Endothelial cell of umbilical vein (primary cell): Measurements from ENCODE around the gene ASCL5. TPM values are rescaled to one million over a fixed set of nuclear protein-coding genes. Genes with fewer than 3 reads are reported as not detected.

Experiments
- BruUV-seq: library from RNA; stranded (reverse); fragments of 400-500 nt; replicated peaks from 2 replicates; lab custom pipeline; 2021; lab: Mats Ljungman, UMichigan
- CTCF ChIA-PET: fragments of 300-600, 350-600 bp; sonication (Branson Sonifier 250); formaldehyde crosslinking; loops from one replicate; lab custom pipeline; 2021; ENCODE audit warnings: antibody characterized with exemption, inconsistent platforms; lab: Charles Lee
- POLR2A ChIA-PET: fragments of 300-600, 350-600 bp; sonication (Branson Sonifier 250); formaldehyde crosslinking; loops from one replicate; lab custom pipeline; 2021; ENCODE audit warnings: antibody characterized with exemption, inconsistent platforms; lab: Charles Lee
- DNase-seq: peaks from one replicate; pipeline ENCODE4 v3.0.0-alpha.2; 2011; ENCODE audit warnings: low read depth, low spot score
- FAIRE-seq: peaks from 2 replicates; lab custom pipeline; 2011; peaks lifted over from hg19 to GRCh38; lab: Jason Lieb, UNC
- H2AFZ ChIP-seq: 2 replicates; pipeline ENCODE4 v1.6.0; 2012; ENCODE audit warnings: low read depth, low read length, control low read depth, inconsistent platforms
- H3K27ac ChIP-seq: 2 replicates; pipeline ENCODE4 v1.5.1; 2011; ENCODE audit warnings: low read depth, mild to moderate bottlenecking, control low read depth, low read length, moderate library complexity; ENCODE audit not compliant: insufficient read depth
- H3K27me3 ChIP-seq, 2 experiments: 2 replicates each; pipeline versions ENCODE4 v1.6.0 to v1.6.1; 2011; ENCODE audit warnings: low read length in 2 of 2, mixed read lengths in 1 of 2; ENCODE audit not compliant: control insufficient read depth in 2 of 2, insufficient read depth in 2 of 2
- H3K36me3 ChIP-seq, 2 experiments: 2 replicates in 1 of 2; 3 replicates in 1 of 2; pipeline ENCODE4 v1.5.1; 2011; ENCODE audit warnings: low read length in 2 of 2, mild to moderate bottlenecking in 1 of 2, moderate library complexity in 1 of 2; ENCODE audit not compliant: control insufficient read depth in 2 of 2, insufficient read depth in 2 of 2; ENCODE audit errors: extremely low read depth in 1 of 2
- H3K4me1 ChIP-seq: 3 replicates; pipeline ENCODE4 v1.5.1; 2011; ENCODE audit warnings: mild to moderate bottlenecking, low read length; ENCODE audit not compliant: control insufficient read depth, insufficient read depth; ENCODE audit errors: extremely low read depth
- H3K4me2 ChIP-seq: 2 replicates; pipeline ENCODE4 v1.6.1; 2011; ENCODE audit warnings: low read length, control low read depth, mixed read lengths; ENCODE audit not compliant: insufficient read depth
- H3K4me3 ChIP-seq, 3 experiments: fragments of 200-600 bp in 1 of 3; sonication (generic), shearing (Covaris generic) in 1 of 3; replicated peaks in 1 of 3; 2 replicates each; pipeline ENCODE4 v1.5.1; 2011 to 2016; ENCODE audit warnings: control low read depth in 3 of 3, low read length in 3 of 3, mild to moderate bottlenecking in 2 of 3, inconsistent platforms in 1 of 3, low read depth in 1 of 3, moderate library complexity in 1 of 3; ENCODE audit not compliant: insufficient read depth in 1 of 3
- H3K79me2 ChIP-seq: 2 replicates; pipeline ENCODE4 v1.6.0; 2012; ENCODE audit warnings: low read length, inconsistent platforms; ENCODE audit not compliant: control insufficient read depth, insufficient read depth
- H3K9ac ChIP-seq: replicated peaks from 2 replicates; pipeline ENCODE3; 2011; ENCODE audit warnings: low read length, control low read depth; ENCODE audit not compliant: insufficient read depth; ENCODE audit errors: extremely low read depth
- H3K9me1 ChIP-seq: replicated peaks from 3 replicates; pipeline ENCODE4 v1.6.0; 2011; ENCODE audit warnings: mild to moderate bottlenecking, low read length; ENCODE audit not compliant: control insufficient read depth, insufficient read depth; ENCODE audit errors: extremely low read depth
- H3K9me3 ChIP-seq: replicated peaks from 2 replicates; pipeline ENCODE4 v1.5.1; 2012; ENCODE audit warnings: low read length, inconsistent platforms; ENCODE audit not compliant: control insufficient read depth, insufficient read depth
- H4K20me1 ChIP-seq: replicated peaks from 2 replicates; pipeline ENCODE3; 2011; ENCODE audit warnings: mild to moderate bottlenecking, low read length; ENCODE audit not compliant: control insufficient read depth, insufficient read depth; ENCODE audit errors: extremely low read depth
- FOS ChIP-seq: IDR thresholded peaks from 2 replicates; pipeline ENCODE4 v1.6.1; 2011; ENCODE audit warnings: mild to moderate bottlenecking, low read length, moderate library complexity, borderline replicate concordance; ENCODE audit not compliant: insufficient read depth
- GATA2 ChIP-seq: IDR thresholded peaks from 2 replicates; pipeline ENCODE4 v1.7.0; 2011; ENCODE audit warnings: low read depth, mild to moderate bottlenecking, moderate library complexity, mixed read lengths, low read length; ENCODE audit not compliant: insufficient read length, insufficient read depth
- MYC ChIP-seq: IDR thresholded peaks from one replicate; pipeline ENCODE4 v1.6.1; 2011; ENCODE audit warnings: mild to moderate bottlenecking, low read depth, low read length
- POLR2A ChIP-seq: IDR thresholded peaks from 2 replicates; pipeline ENCODE4 v1.6.1; 2012; ENCODE audit warnings: low read depth, mild to moderate bottlenecking, control low read depth, low read length
- POLR2AphosphoS5 ChIP-seq: IDR thresholded peaks from 2 replicates; pipeline ENCODE4 v1.6.1; 2012; ENCODE audit warnings: low read depth, mild to moderate bottlenecking, control low read depth, low read length, moderate library complexity; ENCODE audit not compliant: insufficient read depth
- dilution Hi-C: fragments of 300-500 bp; cut with MboI; formaldehyde crosslinking; loops from one replicate; pipeline ENCODE4 v1.15.0; 2019; ENCODE audit warnings: low sequenced_read_pairs; ENCODE audit not compliant: extremely low pct_ligation_motif_present
- intact Hi-C: fragments of 100-400 bp; cut with micrococcal nuclease; formaldehyde crosslinking; loops from one replicate; pipeline ENCODE4 v1.10.0; 2022
- polyA plus RNA-seq, 4 experiments: library from polyadenylated mRNA; depleted of rRNA in 3 of 4; stranded (reverse) in 3 of 4; unstranded in 1 of 4; fragments of >200 nt; gene quantifications; 2 replicates each; pipeline versions ENCODE4 v1.2.1 to v1.2.3, GENCODE V29; 2011 to 2012; ENCODE audit warnings: missing spikeins in 1 of 4
- total RNA-seq: library from RNA; stranded (reverse); gene quantifications from 2 replicates; pipeline ENCODE4 v1.2.3, GENCODE V29; 2021
- TF ChIP-seq, protein P1 (sequence below), 2 donors: IDR thresholded peaks; 1 replicate in 1 of 2; 2 replicates in 1 of 2; pipeline ENCODE4 v1.5.1; 2011; ENCODE audit warnings: low read length in 2 of 2, mild to moderate bottlenecking in 2 of 2, moderate library complexity in 2 of 2, control low read depth in 1 of 2, inconsistent platforms in 1 of 2, low read depth in 1 of 2; ENCODE audit not compliant: insufficient read depth in 1 of 2; ENCODE audit errors: extremely low read depth in 1 of 2

Gene ASCL5
- total and polyA plus RNA-seq, 2 donors (not counting 3 experiments of a cell fraction or from before 2014, with no cell fraction given): not detected

GRCh38 chr1:201134405-201134804 lies 7.4 kb upstream of the ASCL5 start:
- Histone ChIP-seq H3K4me2 (no peak overlapping the region), H3K27me3 (no peaks in the 10 kb centered on the region), H4K20me1 (no peaks in the 10 kb centered on the region), H3K4me1 (no peaks in the 10 kb centered on the region), H3K4me3 (no peak overlapping the region), H3K9me1 (no peaks in the 10 kb centered on the region), H3K79me2 (no peaks in the 10 kb centered on the region), H2AFZ (no peak overlapping the region), H3K9me3 (no peaks in the 10 kb centered on the region), H3K36me3 (peaks cover 0 to 9% of the 10 kb centered on the region in 2 experiments), H3K27ac (no peak overlapping the region), H3K9ac (no peak overlapping the region)
- dilution Hi-C loops: no loop called here
- FAIRE-seq (no peak), DNase-seq (no peak)
- no TSS peak for BruUV-seq
- POLR2A ChIA-PET: no interaction called here
- CTCF ChIA-PET: interaction anchor here (1.0 kb wide), 1 partner anchor 13 kb away, joined by 3 read pairs; no protein-coding TSS in a partner anchor
- TF ChIP-seq, protein P1, sequence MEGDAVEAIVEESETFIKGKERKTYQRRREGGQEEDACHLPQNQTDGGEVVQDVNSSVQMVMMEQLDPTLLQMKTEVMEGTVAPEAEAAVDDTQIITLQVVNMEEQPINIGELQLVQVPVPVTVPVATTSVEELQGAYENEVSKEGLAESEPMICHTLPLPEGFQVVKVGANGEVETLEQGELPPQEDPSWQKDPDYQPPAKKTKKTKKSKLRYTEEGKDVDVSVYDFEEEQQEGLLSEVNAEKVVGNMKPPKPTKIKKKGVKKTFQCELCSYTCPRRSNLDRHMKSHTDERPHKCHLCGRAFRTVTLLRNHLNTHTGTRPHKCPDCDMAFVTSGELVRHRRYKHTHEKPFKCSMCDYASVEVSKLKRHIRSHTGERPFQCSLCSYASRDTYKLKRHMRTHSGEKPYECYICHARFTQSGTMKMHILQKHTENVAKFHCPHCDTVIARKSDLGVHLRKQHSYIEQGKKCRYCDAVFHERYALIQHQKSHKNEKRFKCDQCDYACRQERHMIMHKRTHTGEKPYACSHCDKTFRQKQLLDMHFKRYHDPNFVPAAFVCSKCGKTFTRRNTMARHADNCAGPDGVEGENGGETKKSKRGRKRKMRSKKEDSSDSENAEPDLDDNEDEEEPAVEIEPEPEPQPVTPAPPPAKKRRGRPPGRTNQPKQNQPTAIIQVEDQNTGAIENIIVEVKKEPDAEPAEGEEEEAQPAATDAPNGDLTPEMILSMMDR (IDR thresholded peaks at IDR 0.05; ENCODE audit: extremely low read depth in 1 of 2, insufficient read depth in 1 of 2, low read depth in 1 of 2, low read length in 2 of 2): no peak
- TF ChIP-seq POLR2AphosphoS5 (no peak), GATA2 (no peak), POLR2A (no peak), FOS (no peak), MYC (no peak)
- intact Hi-C loops: no loop called here

DNA sequence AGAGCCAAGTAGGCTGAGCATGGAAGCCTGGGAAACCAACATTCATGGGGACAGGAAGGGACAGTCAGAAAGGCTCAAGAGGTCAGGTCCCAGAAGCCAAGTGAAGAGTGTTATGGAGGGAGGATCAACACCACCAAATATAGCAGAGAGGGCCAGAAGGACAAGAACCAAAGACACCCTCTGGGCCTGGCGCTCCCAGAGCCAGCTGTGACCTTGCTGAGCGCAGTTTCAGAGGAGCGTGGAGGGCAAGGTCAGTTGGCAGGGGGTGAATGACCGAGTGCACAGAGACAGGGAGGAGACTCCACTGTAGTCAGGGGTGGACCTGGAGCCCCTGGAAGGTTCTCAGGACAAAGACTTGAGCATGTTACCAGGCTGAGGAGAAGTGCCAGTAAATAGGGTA lies 4.4 kb upstream of the ASCL5 start:
- TF ChIP-seq, protein P1 (IDR thresholded peaks at IDR 0.05; ENCODE audit: extremely low read depth in 1 of 2, insufficient read depth in 1 of 2, low read depth in 1 of 2, low read length in 2 of 2): no peak
- TF ChIP-seq POLR2A (no peak), MYC (no peak), GATA2 (no peak), POLR2AphosphoS5 (no peak), FOS (no peak)
- intact Hi-C loops (no loop called here), dilution Hi-C loops (no loop called here)
- no peak overlapping the region for H3K9ac ChIP-seq
- no peak overlapping the region for H3K4me2 ChIP-seq
- no peaks in the 10 kb centered on the region for H3K79me2 ChIP-seq
- POLR2A ChIA-PET: no interaction called here
- DNase-seq (no peak), FAIRE-seq (no peak)
- H4K20me1 ChIP-seq: no peaks in the 10 kb centered on the region
- no peaks in the 10 kb centered on the region for H3K27me3 ChIP-seq
- no peaks in the 10 kb centered on the region for H3K4me1 ChIP-seq
- no peak overlapping the region for H2AFZ ChIP-seq
- no peaks in the 10 kb centered on the region for H3K9me3 ChIP-seq
- H3K9me1 ChIP-seq: no peaks in the 10 kb centered on the region
- no peak overlapping the region for H3K27ac ChIP-seq
- CTCF ChIA-PET: no interaction called here
- H3K36me3 ChIP-seq: peaks cover 0 to 4% of the 10 kb centered on the region in 2 experiments
- no peak overlapping the region for H3K4me3 ChIP-seq
- BruUV-seq: no TSS peak
